T-helper 2 cell treated with Interferon-gamma antibody and Interleukin-4, amounts not matched to agents 5 μg/mL and 100 μg/mL, for 36 hours (primary cell): ENCODE results near the gene VIT.

Source experiments
- DNase-seq: peaks from one replicate; pipeline ENCODE4 v3.0.0; 2021; ENCODE audit warnings: low spot score
- H3K27ac Mint-ChIP-seq: one replicate; pipeline ENCODE4 v1.8.0; 2021; ENCODE audit warnings: mild to moderate bottlenecking, mixed read lengths
- H3K27me3 Mint-ChIP-seq: one replicate; pipeline ENCODE4 v1.8.0; 2021; ENCODE audit warnings: low read depth, mixed read lengths
- H3K36me3 Mint-ChIP-seq: one replicate; pipeline ENCODE4 v1.8.0; 2021; ENCODE audit warnings: low read depth, mixed read lengths
- H3K4me1 Mint-ChIP-seq: one replicate; pipeline ENCODE4 v1.8.0; 2021; ENCODE audit warnings: low read depth, mixed read lengths
- H3K4me3 Mint-ChIP-seq: one replicate; pipeline ENCODE4 v1.8.0; 2022; ENCODE audit warnings: mild to moderate bottlenecking, moderate library complexity, mixed read lengths
- H3K9me3 Mint-ChIP-seq: one replicate; pipeline ENCODE4 v1.8.0; 2021; ENCODE audit warnings: mixed read lengths

VIT gene

DNA sequence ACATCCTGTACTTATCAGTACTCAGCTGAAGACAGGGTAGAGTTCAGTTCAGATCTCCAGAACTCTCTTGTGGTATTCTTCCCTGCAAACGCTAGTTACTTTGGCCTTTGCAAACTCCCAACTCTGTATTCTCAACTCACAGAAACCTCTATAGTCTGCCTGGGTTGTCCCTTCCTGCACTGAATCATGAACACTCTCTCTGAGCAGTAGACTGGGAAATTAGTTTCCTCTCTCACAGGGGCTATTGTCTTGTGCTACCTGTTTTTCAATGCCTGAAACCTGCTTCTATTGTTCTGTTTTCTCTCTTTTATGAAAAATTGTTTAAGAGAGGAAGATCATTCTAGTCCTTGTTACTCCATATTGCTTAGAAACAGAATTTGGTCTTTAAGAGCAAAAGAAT, 134.7 kb downstream of the VIT start:
- Mint-ChIP-seq H3K27ac (no peak overlapping the region), H3K4me1 (peaks cover 11% of the 10 kb centered on the region), H3K9me3 (no peaks in the 10 kb centered on the region), H3K36me3 (no peaks in the 10 kb centered on the region), H3K4me3 (no peak overlapping the region), H3K27me3 (peaks cover 4% of the 10 kb centered on the region)
- DNase-seq, result no peak

DNA sequence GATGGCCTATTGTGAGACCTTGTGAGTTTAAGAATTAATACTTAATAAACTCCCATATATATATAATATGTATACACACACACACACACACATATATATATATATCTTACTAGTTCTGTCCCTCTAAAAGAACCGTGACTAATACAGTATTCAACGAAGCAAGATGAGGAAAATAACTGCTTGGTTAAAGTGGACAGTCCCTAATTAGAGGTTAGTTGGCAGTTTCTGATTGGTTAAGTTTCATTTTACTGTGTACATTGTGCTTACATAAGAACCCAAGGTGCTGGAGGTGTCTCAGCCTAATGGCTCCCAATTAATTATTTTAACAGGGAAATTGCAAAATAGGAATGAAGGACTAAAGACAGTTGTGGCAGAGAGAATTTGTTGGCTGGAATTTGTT, 137.7 kb downstream of the VIT start:
- Mint-ChIP-seq H3K4me1 (peaks cover 11% of the 10 kb centered on the region), H3K9me3 (no peaks in the 10 kb centered on the region), H3K4me3 (no peak overlapping the region), H3K36me3 (no peaks in the 10 kb centered on the region), H3K27me3 (no peaks in the 10 kb centered on the region), H3K27ac (no peak overlapping the region)
- no peak for DNase-seq

DNA sequence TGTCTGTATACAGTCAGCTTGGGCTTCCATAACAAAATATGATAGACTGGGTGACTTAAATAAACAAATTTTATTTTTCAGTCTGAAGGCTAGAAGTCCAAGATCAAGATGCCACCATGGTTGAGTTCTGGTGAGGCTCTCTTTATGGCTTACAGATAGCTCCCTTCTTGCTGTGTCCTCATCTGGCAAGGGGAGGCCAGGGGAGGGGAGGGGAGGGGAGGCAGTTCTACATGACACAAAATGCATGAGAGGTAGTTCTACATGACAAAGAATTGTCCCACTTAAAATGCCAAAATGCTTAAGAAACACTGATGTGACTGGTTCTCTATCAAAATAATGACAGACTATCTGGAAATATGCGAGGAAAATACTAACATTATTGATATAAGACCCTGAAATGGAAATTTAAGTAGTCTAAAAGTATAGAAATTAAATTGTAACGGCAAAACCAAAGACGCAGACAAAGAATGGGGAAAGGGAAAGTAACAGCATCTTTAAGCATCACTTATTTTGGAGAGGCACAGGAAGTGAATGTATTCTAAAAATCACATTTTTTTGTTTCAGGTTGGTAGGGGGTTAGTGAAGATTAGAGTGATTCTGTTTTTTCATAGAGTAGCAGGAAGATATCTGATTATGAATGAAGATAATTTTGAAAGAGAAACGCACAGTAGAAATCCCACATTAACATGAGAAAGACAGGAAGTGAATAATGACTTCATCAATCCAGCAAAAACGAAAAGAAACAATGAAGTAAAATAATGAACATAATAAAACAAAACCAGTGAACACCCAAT, 138.4 kb downstream of the VIT start:
- Mint-ChIP-seq H3K36me3 (no peaks in the 10 kb centered on the region), H3K4me3 (peak overlapping the region; percentile 0), H3K27ac (peak overlapping the region; percentile 47), H3K27me3 (no peaks in the 10 kb centered on the region), H3K4me1 (peaks cover 11% of the 10 kb centered on the region), H3K9me3 (no peaks in the 10 kb centered on the region)
- no peak for DNase-seq

DNA sequence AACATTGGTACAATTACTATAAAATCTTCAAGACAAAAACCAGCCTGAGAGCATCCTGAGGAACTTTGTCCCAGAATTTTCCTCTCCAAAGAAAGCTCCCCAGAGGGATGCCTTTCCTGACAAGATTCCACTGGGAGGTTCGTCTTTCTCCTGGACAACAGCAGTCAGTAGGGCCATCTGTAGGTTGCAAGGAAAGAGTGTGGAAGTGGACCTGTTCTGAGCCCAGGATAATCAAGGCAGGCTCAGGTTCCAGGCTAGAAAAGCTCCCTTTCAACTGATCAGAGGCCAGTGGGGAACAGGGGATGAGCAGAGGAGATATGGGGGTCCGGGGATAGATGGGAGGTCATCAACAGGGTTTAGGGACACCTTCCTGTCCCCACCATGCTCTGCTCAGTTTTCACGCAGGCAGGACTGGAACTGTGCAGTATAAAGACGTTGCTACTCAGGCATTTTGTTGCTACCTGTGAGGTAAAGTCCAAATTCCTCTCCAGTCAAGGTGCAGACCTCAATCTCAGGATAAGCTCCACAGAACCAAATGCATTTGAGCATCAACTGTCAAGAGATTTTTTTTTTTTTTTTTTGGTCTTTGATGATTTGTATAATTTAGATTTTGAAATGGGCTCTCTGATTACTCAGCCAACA, 143.6 kb downstream of the VIT start:
- H3K4me1 Mint-ChIP-seq, result peaks cover 8% of the 10 kb centered on the region
- no peaks in the 10 kb centered on the region for H3K9me3 Mint-ChIP-seq
- H3K27me3 Mint-ChIP-seq, result no peaks in the 10 kb centered on the region
- H3K36me3 Mint-ChIP-seq, result peaks cover 3% of the 10 kb centered on the region
- no peak overlapping the region for H3K27ac Mint-ChIP-seq
- DNase-seq, result no peak
- H3K4me3 Mint-ChIP-seq, result no peak overlapping the region

DNA sequence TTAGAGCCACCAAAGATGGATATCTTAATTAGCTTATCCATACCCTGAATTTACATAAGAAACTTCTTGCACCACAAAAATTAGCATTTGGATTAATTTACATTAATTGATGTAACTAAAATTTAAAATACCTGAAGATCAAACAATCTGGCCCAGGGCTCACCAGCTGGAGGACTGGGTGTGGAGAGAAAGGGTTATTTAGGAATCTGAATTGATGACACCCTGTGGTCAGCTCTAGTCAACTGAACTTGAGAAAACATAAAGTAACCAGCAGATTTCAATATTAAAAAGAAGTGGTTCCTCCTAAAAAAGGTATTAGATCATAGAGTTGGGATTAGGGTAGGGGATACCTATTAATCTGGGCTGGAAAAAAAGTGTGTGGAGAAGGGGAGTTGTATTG, 147.3 kb downstream of the VIT start:
- H3K4me3 Mint-ChIP-seq, result no peak overlapping the region
- H3K36me3 Mint-ChIP-seq, result peaks cover 19% of the 10 kb centered on the region
- DNase-seq, result no peak
- no peaks in the 10 kb centered on the region for H3K27me3 Mint-ChIP-seq
- H3K9me3 Mint-ChIP-seq, result no peaks in the 10 kb centered on the region
- peaks cover 3% of the 10 kb centered on the region for H3K4me1 Mint-ChIP-seq
- H3K27ac Mint-ChIP-seq, result no peak overlapping the region

DNA sequence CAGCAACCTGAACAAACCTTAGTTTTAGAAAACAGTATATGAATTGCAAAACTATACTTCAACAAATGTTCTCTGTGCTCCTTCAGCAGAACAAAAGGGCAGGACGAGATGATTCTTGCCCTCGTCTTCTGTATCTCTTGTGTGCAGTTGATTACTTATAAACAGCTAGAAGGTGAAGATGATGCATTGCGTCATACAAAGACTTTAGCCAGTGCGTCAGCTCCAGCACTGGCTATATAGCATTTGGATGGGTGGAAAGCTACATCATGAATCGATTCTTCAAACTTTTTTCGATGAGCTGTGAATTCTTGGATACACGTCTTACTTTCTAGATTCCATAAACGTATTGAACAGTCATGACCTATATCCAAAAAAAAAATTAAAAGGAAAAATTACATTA, 152.8 kb downstream of the VIT start:
- no peak overlapping the region for H3K27ac Mint-ChIP-seq
- no peaks in the 10 kb centered on the region for H3K4me1 Mint-ChIP-seq
- no peak for DNase-seq
- no peaks in the 10 kb centered on the region for H3K27me3 Mint-ChIP-seq
- H3K36me3 Mint-ChIP-seq, result peaks cover 40% of the 10 kb centered on the region
- no peaks in the 10 kb centered on the region for H3K9me3 Mint-ChIP-seq
- H3K4me3 Mint-ChIP-seq, result no peak overlapping the region

DNA sequence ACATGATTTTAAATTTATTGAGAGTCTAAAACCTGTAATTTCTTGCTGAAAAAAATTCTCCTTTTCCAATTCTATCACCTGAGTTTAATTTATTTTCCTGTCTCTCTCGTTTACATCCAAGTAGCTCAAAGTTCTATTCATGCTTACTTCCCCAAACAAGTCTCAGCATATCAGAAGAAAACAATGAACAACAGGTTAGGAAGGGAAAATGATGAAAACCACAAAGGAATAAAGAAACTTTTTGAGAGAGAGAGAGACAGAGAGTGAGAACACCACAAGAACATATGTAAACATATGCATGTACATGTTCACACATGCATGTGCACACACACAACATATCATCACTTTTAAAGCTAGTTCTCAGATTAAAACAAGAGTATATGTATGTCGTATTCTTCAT, 157.7 kb downstream of the VIT start:
- Mint-ChIP-seq H3K4me1 (peaks cover 11% of the 10 kb centered on the region), H3K27me3 (no peaks in the 10 kb centered on the region), H3K36me3 (peaks cover 32% of the 10 kb centered on the region), H3K9me3 (no peaks in the 10 kb centered on the region), H3K4me3 (no peak overlapping the region), H3K27ac (no peak overlapping the region)
- no peak for DNase-seq

DNA sequence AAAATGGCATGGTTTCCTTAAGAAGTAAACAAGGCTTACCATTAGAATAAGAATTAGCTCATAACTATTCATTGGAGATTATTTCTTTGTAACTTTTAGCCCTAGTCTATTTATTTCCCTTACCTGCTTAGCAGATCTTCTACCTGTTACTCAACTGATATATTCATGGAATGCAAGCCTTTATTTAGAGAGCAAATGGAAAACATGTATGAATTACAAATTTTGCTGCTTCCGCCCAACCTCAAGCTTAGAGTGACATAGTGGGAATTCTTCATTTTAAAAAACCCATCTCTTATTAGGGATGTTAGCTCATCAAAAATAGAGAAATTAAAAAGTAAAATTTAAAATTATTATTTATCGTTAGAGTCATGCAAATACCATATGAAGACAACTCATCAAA, 158.9 kb downstream of the VIT start:
- H3K27ac Mint-ChIP-seq, result no peak overlapping the region
- H3K9me3 Mint-ChIP-seq, result no peaks in the 10 kb centered on the region
- no peak for DNase-seq
- H3K4me3 Mint-ChIP-seq, result no peak overlapping the region
- H3K36me3 Mint-ChIP-seq, result peaks cover 31% of the 10 kb centered on the region
- H3K27me3 Mint-ChIP-seq, result no peaks in the 10 kb centered on the region
- H3K4me1 Mint-ChIP-seq, result peaks cover 16% of the 10 kb centered on the region

DNA sequence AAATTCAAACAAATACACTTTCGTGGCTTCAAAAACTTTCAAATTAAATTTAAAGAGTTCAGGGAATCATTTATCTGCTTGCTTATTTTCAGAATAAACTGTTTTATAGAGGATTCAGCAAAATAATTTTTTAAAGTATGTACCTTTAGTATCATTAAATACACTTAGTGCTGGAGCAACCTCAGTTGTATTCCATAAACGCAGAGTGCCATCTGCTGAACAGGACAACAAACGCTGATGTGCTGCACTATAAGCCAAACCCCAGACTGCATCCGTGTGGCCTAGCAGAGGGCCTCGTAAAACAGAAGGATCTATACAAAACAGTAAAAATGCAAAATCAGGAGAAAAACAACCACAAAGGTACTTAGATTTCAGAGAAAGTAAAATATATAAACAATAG, 161.2 kb downstream of the VIT start:
- no peaks in the 10 kb centered on the region for H3K27me3 Mint-ChIP-seq
- H3K4me1 Mint-ChIP-seq, result peaks cover 16% of the 10 kb centered on the region
- H3K27ac Mint-ChIP-seq, result no peak overlapping the region
- no peak for DNase-seq
- no peak overlapping the region for H3K4me3 Mint-ChIP-seq
- peaks cover 32% of the 10 kb centered on the region for H3K36me3 Mint-ChIP-seq
- no peaks in the 10 kb centered on the region for H3K9me3 Mint-ChIP-seq

DNA sequence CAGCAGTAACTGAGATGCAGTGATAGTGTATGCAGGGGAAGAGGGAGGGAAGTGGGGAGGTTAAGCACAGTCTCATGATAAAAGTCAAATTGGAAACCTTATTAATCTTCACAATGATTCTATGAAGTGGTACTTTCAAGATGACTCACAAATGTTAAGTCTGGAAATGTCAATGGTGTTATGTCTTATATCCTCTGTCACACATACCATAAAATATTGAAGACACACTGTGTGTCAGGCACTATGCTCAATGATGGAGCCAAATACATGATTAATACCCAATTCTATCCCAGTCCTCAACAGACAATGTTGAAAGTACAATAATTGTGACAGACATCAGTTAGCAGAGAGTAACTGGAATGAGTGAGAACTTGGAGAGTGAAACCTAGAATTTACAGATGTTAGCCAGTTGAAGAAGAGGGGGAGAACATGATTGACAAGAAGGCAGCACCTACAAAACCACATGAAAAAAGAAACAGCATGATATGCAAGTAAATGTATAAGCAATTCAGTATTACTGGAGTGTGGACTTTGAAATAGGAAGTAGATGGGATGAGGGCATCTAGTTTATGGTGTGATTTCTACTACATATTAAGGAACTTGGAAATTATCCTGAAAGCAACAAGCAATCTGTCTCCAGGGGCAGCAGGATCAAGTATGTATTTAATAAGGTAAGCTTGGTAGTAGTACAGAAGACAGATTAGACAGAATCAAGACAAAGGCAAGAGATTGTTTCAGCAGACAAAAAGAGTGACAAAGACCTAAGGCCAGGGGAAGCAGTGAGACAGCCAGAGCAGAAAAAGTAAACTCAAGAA, 162.3 kb downstream of the VIT start:
- Mint-ChIP-seq H3K4me3 (no peak overlapping the region), H3K27me3 (no peaks in the 10 kb centered on the region), H3K4me1 (peaks cover 16% of the 10 kb centered on the region), H3K27ac (peak overlapping the region; percentile 2), H3K36me3 (peaks cover 36% of the 10 kb centered on the region), H3K9me3 (no peaks in the 10 kb centered on the region)
- no peak for DNase-seq

DNA sequence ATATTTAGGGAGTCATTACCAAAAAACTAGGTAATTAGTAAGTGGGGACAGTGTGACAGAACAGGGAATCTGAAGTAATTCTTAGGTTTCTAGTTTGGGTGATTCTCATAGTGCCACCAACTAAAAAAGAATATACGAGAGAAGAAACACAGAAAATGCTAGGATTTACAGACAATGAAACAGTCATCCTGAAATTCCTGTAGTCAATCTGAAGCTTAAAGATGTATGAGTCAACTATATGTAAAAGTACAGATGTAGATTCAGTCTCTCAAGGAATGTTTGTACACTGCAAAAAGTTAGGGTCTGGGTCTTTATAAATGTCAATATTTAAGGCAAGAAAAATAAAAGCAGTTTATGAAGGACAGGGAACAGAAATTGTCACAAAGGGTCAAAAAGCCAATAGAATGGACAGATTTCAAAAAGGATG, 162.9 kb downstream of the VIT start:
- Mint-ChIP-seq H3K9me3 (no peaks in the 10 kb centered on the region), H3K4me1 (peaks cover 16% of the 10 kb centered on the region), H3K27ac (no peak overlapping the region), H3K36me3 (peaks cover 40% of the 10 kb centered on the region), H3K27me3 (no peaks in the 10 kb centered on the region), H3K4me3 (no peak overlapping the region)
- DNase-seq, result no peak

DNA sequence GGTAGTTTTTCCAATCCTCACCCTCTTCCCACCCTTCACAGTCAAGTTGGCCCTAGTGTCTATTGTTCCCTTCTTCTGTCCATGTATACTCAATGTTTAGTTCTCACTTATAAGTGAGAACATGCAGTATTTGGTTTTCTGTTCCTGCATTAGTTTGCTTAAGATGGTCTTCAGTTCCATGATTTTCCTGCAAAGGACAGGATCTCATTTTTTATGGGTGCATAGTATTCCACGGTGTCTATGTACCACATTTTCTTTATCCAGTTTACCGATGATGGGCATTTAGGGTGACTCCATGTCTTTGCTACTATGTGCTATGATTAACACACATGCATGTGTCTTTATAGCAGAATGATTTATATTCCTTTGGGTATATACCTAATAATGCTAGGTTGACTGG, 165.4 kb downstream of the VIT start:
- no peak overlapping the region for H3K4me3 Mint-ChIP-seq
- no peaks in the 10 kb centered on the region for H3K9me3 Mint-ChIP-seq
- no peak for DNase-seq
- no peak overlapping the region for H3K27ac Mint-ChIP-seq
- H3K27me3 Mint-ChIP-seq, result no peaks in the 10 kb centered on the region
- peaks cover 16% of the 10 kb centered on the region for H3K4me1 Mint-ChIP-seq
- peaks cover 55% of the 10 kb centered on the region for H3K36me3 Mint-ChIP-seq
